ENCODE results near the gene HDGF. TPM values are rescaled to one million over a fixed set of nuclear protein-coding genes. Genes with fewer than 3 reads are reported as not detected.

HDGF gene
- total and polyA plus RNA-seq, 5 donors from 2014 or later: 26.9 to 87.6 (median 41.8) TPM

DNA sequence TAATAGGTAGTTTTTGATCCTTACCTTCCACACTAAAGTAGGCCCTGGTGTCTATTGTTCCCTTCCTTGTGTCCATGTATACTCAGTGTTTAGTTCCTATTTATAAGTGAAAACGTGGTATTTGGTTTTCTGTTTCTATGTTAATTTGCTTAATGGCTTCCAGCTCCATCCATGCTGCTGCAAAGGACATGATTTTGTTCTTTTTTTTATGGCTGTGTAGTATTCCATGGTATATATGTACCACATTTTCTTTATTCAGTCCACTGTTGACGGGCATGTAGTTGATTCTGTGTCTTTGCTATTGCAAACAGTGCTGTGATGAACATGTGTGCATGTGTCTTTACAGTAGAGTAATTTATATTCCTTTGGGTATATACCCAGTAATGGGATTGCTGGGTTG lies 36.7 kb upstream of the HDGF start:
- Histone ChIP-seq H3K4me3 (ENCODE audit: low read depth, low read length) (no peak overlapping the region), H3K4me1 (ENCODE audit: control insufficient read depth, insufficient read depth, low read length, poor library complexity, severe bottlenecking) (no peaks in the 10 kb centered on the region), H3K9me3 (ENCODE audit: control insufficient read depth in 2 of 2, low read length in 2 of 2) (no peaks in the 10 kb centered on the region), H3K36me3 (ENCODE audit: control insufficient read depth, insufficient read depth, low read length) (peaks cover 69% of the 10 kb centered on the region), H3K27me3 (ENCODE audit: control insufficient read depth, insufficient read depth, low read length) (no peaks in the 10 kb centered on the region), H3K27ac (ENCODE audit: insufficient read depth, low read length, poor library complexity, severe bottlenecking) (no peak overlapping the region)
- peak overlapping the region in 2 of 3 donors; percentile 32 to 90 for H3K27ac Mint-ChIP-seq
- no peaks in the 10 kb centered on the region for H3K27me3 Mint-ChIP-seq
- no peak for ATAC-seq (ENCODE audit: low read depth in 2 of 2)
- H3K4me1 Mint-ChIP-seq: peaks cover 4 to 20% (median 7%) of the 10 kb centered on the region in 4 donors
- H3K4me3 Mint-ChIP-seq: peak overlapping the region in 1 of 4 donors; percentile 21
- H3K36me3 Mint-ChIP-seq: peaks cover 48% of the 10 kb centered on the region
- no peaks in the 10 kb centered on the region for H3K9me3 Mint-ChIP-seq
- DNase-seq: no peak

GRCh38 chr1:156786640-156787039 lies 35.2 kb upstream of the HDGF start:
- ATAC-seq (ENCODE audit: low read depth in 2 of 2) (no peak), DNase-seq (no peak)
- H3K4me1 ChIP-seq (ENCODE audit: control insufficient read depth, insufficient read depth, low read length, poor library complexity, severe bottlenecking): no peaks in the 10 kb centered on the region
- H3K36me3 ChIP-seq (ENCODE audit: control insufficient read depth, insufficient read depth, low read length): peaks cover 68% of the 10 kb centered on the region
- peaks cover 10 to 30% (median 12%) of the 10 kb centered on the region in 4 donors for H3K4me1 Mint-ChIP-seq
- no peaks in the 10 kb centered on the region for H3K9me3 Mint-ChIP-seq
- no peaks in the 10 kb centered on the region for H3K27me3 Mint-ChIP-seq
- H3K27ac Mint-ChIP-seq: peak overlapping the region in 1 of 3 donors; percentile 86
- no peak overlapping the region for H3K27ac ChIP-seq (ENCODE audit: insufficient read depth, low read length, poor library complexity, severe bottlenecking)
- H3K36me3 Mint-ChIP-seq: peaks cover 49% of the 10 kb centered on the region
- no peaks in the 10 kb centered on the region for H3K9me3 ChIP-seq (ENCODE audit: control insufficient read depth in 2 of 2, low read length in 2 of 2)
- no peak overlapping the region for H3K4me3 Mint-ChIP-seq
- no peaks in the 10 kb centered on the region for H3K27me3 ChIP-seq (ENCODE audit: control insufficient read depth, insufficient read depth, low read length)
- no peak overlapping the region for H3K4me3 ChIP-seq (ENCODE audit: low read depth, low read length)

GRCh38 chr1:156785458-156785857 lies 34.0 kb upstream of the HDGF start:
- Mint-ChIP-seq H3K4me3 (no peak overlapping the region), H3K4me1 (peaks cover 17 to 32% (median 19%) of the 10 kb centered on the region in 4 donors), H3K27me3 (no peaks in the 10 kb centered on the region), H3K9me3 (no peaks in the 10 kb centered on the region), H3K27ac (no peak overlapping the region), H3K36me3 (peaks cover 51% of the 10 kb centered on the region)
- H3K27me3 ChIP-seq (ENCODE audit: control insufficient read depth, insufficient read depth, low read length): no peaks in the 10 kb centered on the region
- no peak overlapping the region for H3K4me3 ChIP-seq (ENCODE audit: low read depth, low read length)
- no peak overlapping the region for H3K27ac ChIP-seq (ENCODE audit: insufficient read depth, low read length, poor library complexity, severe bottlenecking)
- no peaks in the 10 kb centered on the region for H3K4me1 ChIP-seq (ENCODE audit: control insufficient read depth, insufficient read depth, low read length, poor library complexity, severe bottlenecking)
- H3K9me3 ChIP-seq (ENCODE audit: control insufficient read depth in 2 of 2, low read length in 2 of 2): no peaks in the 10 kb centered on the region
- ATAC-seq (ENCODE audit: low read depth in 2 of 2) (no peak), DNase-seq (no peak)
- peaks cover 63% of the 10 kb centered on the region for H3K36me3 ChIP-seq (ENCODE audit: control insufficient read depth, insufficient read depth, low read length)

- Mint-ChIP-seq H3K4me1 (peaks cover 25 to 35% (median 31%) of the 10 kb centered on the region in 4 donors), H3K36me3 (peaks cover 30% of the 10 kb centered on the region), H3K9me3 (no peaks in the 10 kb centered on the region), H3K4me3 (no peak overlapping the region), H3K27me3 (no peaks in the 10 kb centered on the region), H3K27ac (no peak overlapping the region)
- H3K27me3 ChIP-seq (ENCODE audit: control insufficient read depth, insufficient read depth, low read length): no peaks in the 10 kb centered on the region
- ATAC-seq (ENCODE audit: low read depth in 2 of 2): no peak
- no peak overlapping the region for H3K4me3 ChIP-seq (ENCODE audit: low read depth, low read length)
- DNase-seq: no peak
- H3K36me3 ChIP-seq (ENCODE audit: control insufficient read depth, insufficient read depth, low read length): peaks cover 43% of the 10 kb centered on the region
- H3K9me3 ChIP-seq (ENCODE audit: control insufficient read depth in 2 of 2, low read length in 2 of 2): no peaks in the 10 kb centered on the region
- peaks cover 13% of the 10 kb centered on the region for H3K4me1 ChIP-seq (ENCODE audit: control insufficient read depth, insufficient read depth, low read length, poor library complexity, severe bottlenecking)
- H3K27ac ChIP-seq (ENCODE audit: insufficient read depth, low read length, poor library complexity, severe bottlenecking): no peak overlapping the region
Observed at GRCh38 chr1:156781585-156782186, 30.2 kb upstream of the HDGF start.

DNA sequence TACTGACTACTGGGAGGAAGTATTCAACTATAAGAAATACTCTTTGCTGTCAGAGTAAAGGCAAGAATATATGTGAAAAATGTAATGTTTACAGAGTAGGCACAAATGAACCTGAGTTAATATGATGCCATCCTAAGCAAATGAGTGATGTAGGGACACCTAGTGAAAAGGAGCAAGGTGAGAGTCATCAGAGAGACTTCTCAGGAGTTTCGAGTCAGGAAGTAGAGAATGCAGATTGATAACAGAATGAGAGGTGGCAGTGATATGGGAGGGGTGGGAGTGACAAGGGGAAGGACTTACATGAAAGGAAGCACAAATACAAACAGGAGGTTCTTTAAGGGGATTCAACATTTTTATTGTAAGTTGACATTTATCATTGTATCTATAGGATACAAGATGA lies 26.1 kb upstream of the HDGF start:
- H3K36me3 ChIP-seq (ENCODE audit: control insufficient read depth, insufficient read depth, low read length): peaks cover 23% of the 10 kb centered on the region
- no peak overlapping the region for H3K4me3 ChIP-seq (ENCODE audit: low read depth, low read length)
- H3K4me3 Mint-ChIP-seq: peak overlapping the region in 1 of 4 donors; percentile 44
- peaks cover 18% of the 10 kb centered on the region for H3K36me3 Mint-ChIP-seq
- DNase-seq (no peak), ATAC-seq (ENCODE audit: low read depth in 2 of 2) (no peak)
- H3K9me3 Mint-ChIP-seq: no peaks in the 10 kb centered on the region
- H3K27me3 ChIP-seq (ENCODE audit: control insufficient read depth, insufficient read depth, low read length): no peaks in the 10 kb centered on the region
- H3K4me1 ChIP-seq (ENCODE audit: control insufficient read depth, insufficient read depth, low read length, poor library complexity, severe bottlenecking): peaks cover 27% of the 10 kb centered on the region
- H3K27ac ChIP-seq (ENCODE audit: insufficient read depth, low read length, poor library complexity, severe bottlenecking): no peak overlapping the region
- H3K4me1 Mint-ChIP-seq: peaks cover 23 to 56% (median 48%) of the 10 kb centered on the region in 4 donors
- peak overlapping the region; percentile 2 to 57 (median 32) for H3K27ac Mint-ChIP-seq
- no peaks in the 10 kb centered on the region for H3K9me3 ChIP-seq (ENCODE audit: control insufficient read depth in 2 of 2, low read length in 2 of 2)
- H3K27me3 Mint-ChIP-seq: no peaks in the 10 kb centered on the region

DNA sequence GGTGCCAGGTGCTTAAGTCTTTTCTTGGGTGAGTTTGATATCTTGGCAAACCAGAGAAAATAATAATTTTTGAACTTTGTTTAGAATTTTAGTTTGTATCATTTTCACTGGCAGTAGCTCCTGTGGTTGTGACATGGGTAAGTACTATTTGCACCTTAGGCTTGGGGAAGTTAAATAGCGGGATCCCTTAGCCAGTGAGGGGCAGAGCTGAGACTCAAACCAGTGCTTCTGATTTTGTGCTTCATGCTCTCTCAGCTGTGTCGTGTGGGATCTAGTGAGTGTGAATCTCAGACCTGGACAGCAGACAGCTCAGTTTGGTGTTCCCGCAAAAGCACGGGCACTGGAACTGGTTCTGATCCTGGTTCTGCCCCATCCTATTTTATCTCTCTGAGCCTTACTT lies 25.5 kb upstream of the HDGF start:
- Mint-ChIP-seq H3K9me3 (no peaks in the 10 kb centered on the region), H3K27ac (peak overlapping the region in 2 of 3 donors; percentile 5 to 32), H3K4me1 (peaks cover 17 to 57% (median 50%) of the 10 kb centered on the region in 4 donors), H3K27me3 (no peaks in the 10 kb centered on the region), H3K36me3 (peaks cover 12% of the 10 kb centered on the region), H3K4me3 (no peak overlapping the region)
- Histone ChIP-seq H3K4me3 (ENCODE audit: low read depth, low read length) (no peak overlapping the region), H3K4me1 (ENCODE audit: control insufficient read depth, insufficient read depth, low read length, poor library complexity, severe bottlenecking) (peaks cover 27% of the 10 kb centered on the region), H3K9me3 (ENCODE audit: control insufficient read depth in 2 of 2, low read length in 2 of 2) (no peaks in the 10 kb centered on the region), H3K36me3 (ENCODE audit: control insufficient read depth, insufficient read depth, low read length) (peaks cover 17% of the 10 kb centered on the region), H3K27ac (ENCODE audit: insufficient read depth, low read length, poor library complexity, severe bottlenecking) (no peak overlapping the region), H3K27me3 (ENCODE audit: control insufficient read depth, insufficient read depth, low read length) (no peaks in the 10 kb centered on the region)
- ATAC-seq (ENCODE audit: low read depth in 2 of 2) (no peak), DNase-seq (no peak)

- H3K27me3 ChIP-seq (ENCODE audit: control insufficient read depth, insufficient read depth, low read length): no peaks in the 10 kb centered on the region
- H3K27ac Mint-ChIP-seq: peak overlapping the region in 1 of 3 donors; percentile 47
- DNase-seq (no peak), ATAC-seq (ENCODE audit: low read depth in 2 of 2) (no peak)
- H3K36me3 Mint-ChIP-seq: peaks cover 8% of the 10 kb centered on the region
- H3K36me3 ChIP-seq (ENCODE audit: control insufficient read depth, insufficient read depth, low read length): peaks cover 20% of the 10 kb centered on the region
- no peaks in the 10 kb centered on the region for H3K9me3 Mint-ChIP-seq
- H3K27ac ChIP-seq (ENCODE audit: insufficient read depth, low read length, poor library complexity, severe bottlenecking): no peak overlapping the region
- H3K4me1 Mint-ChIP-seq: peaks cover 15 to 57% (median 46%) of the 10 kb centered on the region in 4 donors
- no peak overlapping the region for H3K4me3 ChIP-seq (ENCODE audit: low read depth, low read length)
- peak overlapping the region in 1 of 4 donors; percentile 45 for H3K4me3 Mint-ChIP-seq
- no peaks in the 10 kb centered on the region for H3K9me3 ChIP-seq (ENCODE audit: control insufficient read depth in 2 of 2, low read length in 2 of 2)
- H3K27me3 Mint-ChIP-seq: no peaks in the 10 kb centered on the region
- H3K4me1 ChIP-seq (ENCODE audit: control insufficient read depth, insufficient read depth, low read length, poor library complexity, severe bottlenecking): peaks cover 33% of the 10 kb centered on the region
Observed at GRCh38 chr1:156775799-156776198, 24.3 kb upstream of the HDGF start.

GRCh38 chr1:156773607-156774006 lies 22.1 kb upstream of the HDGF start:
- Mint-ChIP-seq H3K4me1 (peaks cover 24 to 76% (median 56%) of the 10 kb centered on the region in 4 donors), H3K9me3 (no peaks in the 10 kb centered on the region), H3K27ac (peak overlapping the region in 1 of 3 donors; percentile 47), H3K36me3 (peaks cover 18% of the 10 kb centered on the region), H3K4me3 (peak overlapping the region in 1 of 4 donors; percentile 60), H3K27me3 (no peaks in the 10 kb centered on the region)
- no peak overlapping the region for H3K27ac ChIP-seq (ENCODE audit: insufficient read depth, low read length, poor library complexity, severe bottlenecking)
- H3K27me3 ChIP-seq (ENCODE audit: control insufficient read depth, insufficient read depth, low read length): no peaks in the 10 kb centered on the region
- ATAC-seq (ENCODE audit: low read depth in 2 of 2): no peak
- peaks cover 53% of the 10 kb centered on the region for H3K4me1 ChIP-seq (ENCODE audit: control insufficient read depth, insufficient read depth, low read length, poor library complexity, severe bottlenecking)
- no peaks in the 10 kb centered on the region for H3K9me3 ChIP-seq (ENCODE audit: control insufficient read depth in 2 of 2, low read length in 2 of 2)
- H3K36me3 ChIP-seq (ENCODE audit: control insufficient read depth, insufficient read depth, low read length): peaks cover 22% of the 10 kb centered on the region
- DNase-seq: peak in 1 of 3 donors; percentile 29
- H3K4me3 ChIP-seq (ENCODE audit: low read depth, low read length): no peak overlapping the region
